Cardiac muscle cell (in vitro differentiated cells and primary cell): ENCODE data around the gene ZNF32. TPM values are rescaled to one million over a fixed set of nuclear protein-coding genes. Genes with fewer than 3 reads are reported as not detected.

ENCODE experiments used
- DNase-seq, 2 donors: peaks; one replicate each; pipeline versions ENCODE4 v3.0.0 to v3.0.0-alpha.2; 2010 to 2017; ENCODE audit warnings: low read depth in 1 of 2, low spot score in 1 of 2
- H3K27ac ChIP-seq: fragments of 200-600 bp; sonication (generic); 2 replicates; pipeline ENCODE4 v1.5.1; 2016
- H3K27me3 ChIP-seq: fragments of 200-600 bp; sonication (generic); 2 replicates; pipeline ENCODE4 v1.6.0; 2016; ENCODE audit warnings: control low read depth
- H3K36me3 ChIP-seq: fragments of 200-600 bp; sonication (generic); 2 replicates; pipeline ENCODE4 v1.5.1; 2016; ENCODE audit warnings: control low read depth
- H3K4me1 ChIP-seq: fragments of 200-600 bp; sonication (generic); 2 replicates; pipeline ENCODE4 v1.8.1; 2017; ENCODE audit warnings: low read depth, mild to moderate bottlenecking, mixed run types
- H3K4me3 ChIP-seq: fragments of 200-600 bp; sonication (generic); 2 replicates; pipeline ENCODE4 v1.5.1; 2016; ENCODE audit warnings: mild to moderate bottlenecking
- H3K9me3 ChIP-seq: fragments of 200-600 bp; sonication (generic); 2 replicates; pipeline ENCODE4 v1.5.1; 2017; ENCODE audit warnings: low read depth, mild to moderate bottlenecking, control low read depth
- polyA plus RNA-seq: library from polyadenylated mRNA; unstranded; fragments of >200 nt; fragmentation: Nextera tagmentation; extraction: Ambion mirVana; gene quantifications from 2 replicates; pipeline ENCODE4 v1.2.1, GENCODE V29; 2016
- total RNA-seq: library from RNA; depleted of rRNA; stranded (reverse); fragments of >200 nt; gene quantifications from 2 replicates; pipeline ENCODE4 v1.2.3, GENCODE V29; 2016
- TF ChIP-seq, protein P1 (sequence below): IDR thresholded peaks from 2 replicates; pipeline ENCODE4 v1.5.1; 2012; ENCODE audit warnings: low read depth, mild to moderate bottlenecking, low read length

The ZNF32 gene
- total and polyA plus RNA-seq, 2 experiments from 2014 or later = 32.0 to 55.7 TPM

DNA sequence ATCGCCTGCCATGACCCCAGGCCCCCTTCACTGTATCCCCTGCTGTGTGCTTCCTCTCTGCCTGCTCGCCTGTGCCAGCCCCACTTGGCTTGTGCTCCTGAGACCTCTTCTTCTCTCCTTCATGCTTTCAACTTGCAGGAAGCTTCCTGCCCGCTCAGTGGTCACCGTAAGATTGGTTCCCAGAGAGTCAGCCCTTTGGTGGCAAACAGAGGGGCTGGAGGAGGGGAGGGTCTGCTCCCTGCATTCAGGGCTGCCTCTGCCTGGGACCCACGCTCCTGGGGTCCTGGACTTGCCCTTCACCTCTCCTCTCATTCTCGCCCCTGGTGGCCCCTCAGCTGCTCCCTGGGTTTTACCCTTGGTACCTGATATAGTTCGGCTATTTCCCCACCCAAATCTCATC, 45.8 kb upstream of the ZNF32 start:
- TF ChIP-seq, protein P1, sequence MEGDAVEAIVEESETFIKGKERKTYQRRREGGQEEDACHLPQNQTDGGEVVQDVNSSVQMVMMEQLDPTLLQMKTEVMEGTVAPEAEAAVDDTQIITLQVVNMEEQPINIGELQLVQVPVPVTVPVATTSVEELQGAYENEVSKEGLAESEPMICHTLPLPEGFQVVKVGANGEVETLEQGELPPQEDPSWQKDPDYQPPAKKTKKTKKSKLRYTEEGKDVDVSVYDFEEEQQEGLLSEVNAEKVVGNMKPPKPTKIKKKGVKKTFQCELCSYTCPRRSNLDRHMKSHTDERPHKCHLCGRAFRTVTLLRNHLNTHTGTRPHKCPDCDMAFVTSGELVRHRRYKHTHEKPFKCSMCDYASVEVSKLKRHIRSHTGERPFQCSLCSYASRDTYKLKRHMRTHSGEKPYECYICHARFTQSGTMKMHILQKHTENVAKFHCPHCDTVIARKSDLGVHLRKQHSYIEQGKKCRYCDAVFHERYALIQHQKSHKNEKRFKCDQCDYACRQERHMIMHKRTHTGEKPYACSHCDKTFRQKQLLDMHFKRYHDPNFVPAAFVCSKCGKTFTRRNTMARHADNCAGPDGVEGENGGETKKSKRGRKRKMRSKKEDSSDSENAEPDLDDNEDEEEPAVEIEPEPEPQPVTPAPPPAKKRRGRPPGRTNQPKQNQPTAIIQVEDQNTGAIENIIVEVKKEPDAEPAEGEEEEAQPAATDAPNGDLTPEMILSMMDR = no peak
- H3K4me3 ChIP-seq = no peak overlapping the region
- no peaks in the 10 kb centered on the region for H3K36me3 ChIP-seq
- DNase-seq = no peak
- no peaks in the 10 kb centered on the region for H3K9me3 ChIP-seq
- peaks cover 15% of the 10 kb centered on the region for H3K4me1 ChIP-seq
- no peak overlapping the region for H3K27ac ChIP-seq
- peaks cover 8% of the 10 kb centered on the region for H3K27me3 ChIP-seq

DNA sequence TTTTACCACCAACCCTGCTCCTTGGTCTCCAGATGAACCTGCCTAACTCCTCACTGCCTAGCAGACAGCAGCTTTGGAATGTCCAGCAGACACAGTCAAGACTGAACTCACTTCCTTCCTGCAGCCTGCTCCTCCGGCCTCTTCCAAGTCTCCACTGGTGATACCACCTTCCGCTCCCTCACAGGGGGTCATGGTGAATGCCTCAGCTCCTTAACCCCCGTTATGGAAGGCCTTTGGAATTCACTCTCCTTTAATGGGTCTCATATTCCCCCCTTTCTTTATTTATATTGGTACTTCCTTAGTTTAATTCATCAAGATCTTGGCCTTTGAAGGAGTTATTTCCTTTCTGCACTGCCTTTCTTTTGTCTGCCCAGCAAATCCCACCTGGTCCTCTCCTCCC, 44.9 kb upstream of the ZNF32 start:
- peak in 1 of 2 donors; percentile 68 for DNase-seq
- no peaks in the 10 kb centered on the region for H3K9me3 ChIP-seq
- no peak overlapping the region for H3K4me3 ChIP-seq
- peaks cover 8% of the 10 kb centered on the region for H3K4me1 ChIP-seq
- H3K27ac ChIP-seq = no peak overlapping the region
- TF ChIP-seq, protein P1 = no peak
- H3K36me3 ChIP-seq = no peaks in the 10 kb centered on the region
- peaks cover 16% of the 10 kb centered on the region for H3K27me3 ChIP-seq

DNA sequence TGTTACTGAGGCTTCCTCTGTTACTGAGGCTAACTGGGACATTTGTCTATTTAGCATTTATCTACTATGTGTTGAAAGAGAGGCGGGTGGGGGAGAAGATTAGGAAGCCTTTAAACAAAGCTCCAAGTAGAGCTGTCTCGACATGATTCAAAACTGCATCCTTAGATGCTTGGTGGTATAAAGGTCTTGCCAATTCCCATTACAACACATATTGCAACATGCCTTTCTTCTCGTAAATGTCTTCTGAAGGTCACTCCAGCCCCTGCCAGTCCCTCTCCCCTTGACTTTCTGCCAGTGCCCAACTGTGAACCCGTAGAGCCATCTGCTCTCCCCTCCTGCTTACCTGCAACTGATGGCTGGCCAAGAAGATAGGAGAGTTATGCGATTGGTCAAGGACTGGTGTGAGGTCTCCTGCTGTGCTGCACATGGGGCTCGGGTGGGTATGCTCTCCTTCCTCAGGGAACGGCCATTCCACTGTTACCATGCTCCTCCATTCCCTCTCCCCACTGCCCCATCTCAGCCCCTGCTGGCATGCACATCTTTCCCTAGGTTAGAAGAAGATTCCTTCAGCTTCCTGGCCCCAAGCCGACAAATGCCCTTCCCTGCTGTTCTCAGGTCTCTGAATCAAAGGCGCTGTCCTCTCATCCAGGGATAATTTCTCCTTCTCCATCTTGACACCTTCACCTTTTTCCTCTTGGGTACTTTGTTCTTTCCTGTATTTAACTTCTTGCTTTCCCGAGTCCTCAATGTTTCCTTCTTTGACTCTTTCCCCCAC, 43.6 kb upstream of the ZNF32 start:
- Histone ChIP-seq H3K27ac (no peak overlapping the region), H3K4me1 (no peaks in the 10 kb centered on the region), H3K27me3 (peaks cover 21% of the 10 kb centered on the region), H3K9me3 (no peaks in the 10 kb centered on the region), H3K36me3 (no peaks in the 10 kb centered on the region), H3K4me3 (no peak overlapping the region)
- TF ChIP-seq, protein P1 = no peak
- DNase-seq = peak in 1 of 2 donors; percentile 97

DNA sequence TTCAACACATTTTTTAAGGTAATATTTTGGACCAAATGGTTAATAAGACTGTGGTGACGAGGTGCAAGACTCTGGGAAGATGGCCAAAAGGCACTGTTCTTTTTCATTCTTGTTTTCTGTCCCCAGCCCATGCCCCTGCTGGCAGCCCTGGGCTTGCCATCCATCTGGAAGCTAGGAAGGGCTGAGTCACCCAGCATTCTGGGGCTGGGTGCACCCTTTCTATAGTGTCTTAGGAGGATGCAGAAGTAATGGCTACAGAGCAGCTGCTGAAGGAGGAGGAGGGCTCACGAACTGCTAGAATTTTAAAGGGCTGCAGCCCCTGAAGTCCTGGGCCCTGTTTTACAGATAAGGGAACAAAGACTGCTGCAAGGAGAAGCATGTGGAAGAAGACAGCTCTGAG, 42.8 kb upstream of the ZNF32 start:
- Histone ChIP-seq H3K27ac (no peak overlapping the region), H3K4me1 (no peaks in the 10 kb centered on the region), H3K9me3 (no peaks in the 10 kb centered on the region), H3K4me3 (no peak overlapping the region), H3K27me3 (peaks cover 21% of the 10 kb centered on the region), H3K36me3 (no peaks in the 10 kb centered on the region)
- peak in 1 of 2 donors; percentile 76 for DNase-seq
- TF ChIP-seq, protein P1 = peak; percentile 30

DNA sequence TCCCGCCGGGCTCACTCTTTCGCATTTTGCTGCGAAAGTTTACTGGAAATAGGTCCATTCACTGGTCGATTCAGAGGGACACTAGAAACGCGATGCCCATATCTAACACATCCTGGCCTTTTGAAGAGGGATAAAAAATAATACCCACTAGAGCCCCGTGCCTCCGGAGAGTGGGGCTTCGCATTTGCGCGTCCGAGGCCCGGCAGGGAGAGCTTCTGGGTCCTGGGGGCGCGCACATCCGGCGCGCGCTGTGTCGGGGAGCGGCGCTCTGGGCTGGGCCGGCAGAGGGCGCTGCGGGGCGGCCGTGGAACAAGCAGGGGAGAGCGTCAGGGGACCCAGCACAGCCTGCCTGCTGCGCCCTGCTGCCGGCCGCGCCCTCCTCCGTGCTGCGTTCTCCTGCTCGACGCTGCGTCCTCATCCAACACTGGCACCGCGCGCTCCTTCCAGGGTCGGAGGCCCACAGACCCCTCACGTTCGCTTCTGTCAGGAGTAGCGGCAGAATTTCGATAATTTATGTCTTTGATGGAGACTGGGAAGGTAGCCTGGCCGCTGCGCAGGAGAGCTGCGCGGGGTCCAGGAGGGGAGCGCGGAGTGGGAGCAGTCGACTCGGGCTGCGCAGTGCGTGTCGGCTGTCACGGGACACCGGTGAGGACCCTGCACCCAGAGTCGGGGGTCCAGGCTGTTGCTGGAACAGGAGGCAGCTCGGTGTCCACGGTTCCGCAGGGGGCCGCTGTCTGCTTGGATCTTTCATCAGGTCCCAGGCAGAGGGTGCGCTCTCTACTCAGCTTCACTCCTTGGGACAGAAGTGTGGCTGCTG, 41.5 kb upstream of the ZNF32 start:
- peak overlapping the region; percentile 34 for H3K4me3 ChIP-seq
- no peaks in the 10 kb centered on the region for H3K9me3 ChIP-seq
- H3K27ac ChIP-seq = no peak overlapping the region
- TF ChIP-seq, protein P1 = peak; percentile 82
- peak; percentile 85 to 92 for DNase-seq
- peaks cover 21% of the 10 kb centered on the region for H3K27me3 ChIP-seq
- no peaks in the 10 kb centered on the region for H3K36me3 ChIP-seq
- no peaks in the 10 kb centered on the region for H3K4me1 ChIP-seq
